SK-N-SH (cell line): ENCODE measurements around the gene TBCCD1.

Experiments
- CHD2 ChIP-seq: fragments of 150-350 bp; IDR thresholded peaks from 2 replicates; pipeline ENCODE4 v1.6.1; 2018; ENCODE audit warnings: low read length; ENCODE audit not compliant: partially characterized antibody
- EZH2phosphoT487 ChIP-seq: fragments of 200-600 bp; sonication (generic); IDR thresholded peaks from 2 replicates; pipeline ENCODE4 v1.6.1; 2017; ENCODE audit warnings: low read depth, mixed run types, mild to moderate bottlenecking, antibody characterized with exemption, moderate library complexity, borderline replicate concordance
- JUND ChIP-seq: IDR thresholded peaks from 2 replicates; pipeline ENCODE4 v1.4.0; 2012
- NFIC ChIP-seq: IDR thresholded peaks from 2 replicates; pipeline ENCODE4 v1.4.0; 2012; ENCODE audit warnings: borderline replicate concordance
- POLR2AphosphoS5 ChIP-seq: IDR thresholded peaks from 2 replicates; pipeline ENCODE4 v1.6.1; 2012; ENCODE audit warnings: low read depth, low read length
- RCOR1 ChIP-seq: fragments of 150-350 bp; IDR thresholded peaks from 2 replicates; pipeline ENCODE4 v1.6.1; 2017; ENCODE audit warnings: antibody characterized with exemption, low read length
- RXRA ChIP-seq: IDR thresholded peaks from 2 replicates; pipeline ENCODE4 v1.4.0; 2012; ENCODE audit warnings: low read depth, mild to moderate bottlenecking, borderline replicate concordance
- SMC3 ChIP-seq: IDR thresholded peaks from 2 replicates; pipeline ENCODE4 v1.6.1; 2012; ENCODE audit warnings: low read depth, low read length, improper control_type of control experiment
- TAF1 ChIP-seq: IDR thresholded peaks from 2 replicates; pipeline ENCODE4 v1.6.1; 2012; ENCODE audit warnings: low read depth, mild to moderate bottlenecking, low read length, moderate library complexity, borderline replicate concordance
- YY1 ChIP-seq: IDR thresholded peaks from 2 replicates; pipeline ENCODE4 v1.4.0; 2012; ENCODE audit warnings: low read depth, mild to moderate bottlenecking
- TF ChIP-seq, protein P1 (sequence below): fragments of 200-600 bp; sonication (generic); IDR thresholded peaks from 2 replicates; pipeline ENCODE4 v1.6.1; 2017; ENCODE audit warnings: antibody characterized with exemption, mild to moderate bottlenecking, moderate library complexity
- TF ChIP-seq, protein P2 (sequence below): IDR thresholded peaks from 2 replicates; pipeline ENCODE4 v1.6.1; 2012; ENCODE audit warnings: mild to moderate bottlenecking, low read depth, low read length, moderate library complexity

DNA sequence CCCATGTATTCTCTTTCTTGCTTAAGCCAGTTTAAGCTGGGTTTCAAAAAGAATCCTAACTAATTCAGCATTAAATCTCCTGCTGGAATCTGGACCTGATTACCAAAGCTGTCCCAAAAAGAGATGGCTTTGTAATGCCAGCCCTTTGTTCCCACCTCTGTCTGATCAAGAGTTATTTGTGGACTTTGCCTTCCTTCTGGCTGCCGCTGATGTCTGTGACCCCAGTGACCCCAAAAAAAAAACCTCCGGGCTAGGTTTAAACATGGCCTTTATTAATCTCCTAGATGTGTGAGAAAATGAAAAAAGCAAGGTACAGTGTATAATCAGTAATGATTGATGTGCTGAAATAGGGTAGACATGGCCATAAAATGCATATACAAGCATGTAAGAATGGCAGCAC lies 43.7 kb downstream of the TBCCD1 start:
- TF ChIP-seq, protein P1, sequence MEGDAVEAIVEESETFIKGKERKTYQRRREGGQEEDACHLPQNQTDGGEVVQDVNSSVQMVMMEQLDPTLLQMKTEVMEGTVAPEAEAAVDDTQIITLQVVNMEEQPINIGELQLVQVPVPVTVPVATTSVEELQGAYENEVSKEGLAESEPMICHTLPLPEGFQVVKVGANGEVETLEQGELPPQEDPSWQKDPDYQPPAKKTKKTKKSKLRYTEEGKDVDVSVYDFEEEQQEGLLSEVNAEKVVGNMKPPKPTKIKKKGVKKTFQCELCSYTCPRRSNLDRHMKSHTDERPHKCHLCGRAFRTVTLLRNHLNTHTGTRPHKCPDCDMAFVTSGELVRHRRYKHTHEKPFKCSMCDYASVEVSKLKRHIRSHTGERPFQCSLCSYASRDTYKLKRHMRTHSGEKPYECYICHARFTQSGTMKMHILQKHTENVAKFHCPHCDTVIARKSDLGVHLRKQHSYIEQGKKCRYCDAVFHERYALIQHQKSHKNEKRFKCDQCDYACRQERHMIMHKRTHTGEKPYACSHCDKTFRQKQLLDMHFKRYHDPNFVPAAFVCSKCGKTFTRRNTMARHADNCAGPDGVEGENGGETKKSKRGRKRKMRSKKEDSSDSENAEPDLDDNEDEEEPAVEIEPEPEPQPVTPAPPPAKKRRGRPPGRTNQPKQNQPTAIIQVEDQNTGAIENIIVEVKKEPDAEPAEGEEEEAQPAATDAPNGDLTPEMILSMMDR, result no peak
- TF ChIP-seq EZH2phosphoT487, result no peak
- no peak for TF ChIP-seq SMC3
- no peak for TF ChIP-seq YY1
- TF ChIP-seq RXRA, result no peak
- no peak for TF ChIP-seq POLR2AphosphoS5
- TF ChIP-seq, protein P2, sequence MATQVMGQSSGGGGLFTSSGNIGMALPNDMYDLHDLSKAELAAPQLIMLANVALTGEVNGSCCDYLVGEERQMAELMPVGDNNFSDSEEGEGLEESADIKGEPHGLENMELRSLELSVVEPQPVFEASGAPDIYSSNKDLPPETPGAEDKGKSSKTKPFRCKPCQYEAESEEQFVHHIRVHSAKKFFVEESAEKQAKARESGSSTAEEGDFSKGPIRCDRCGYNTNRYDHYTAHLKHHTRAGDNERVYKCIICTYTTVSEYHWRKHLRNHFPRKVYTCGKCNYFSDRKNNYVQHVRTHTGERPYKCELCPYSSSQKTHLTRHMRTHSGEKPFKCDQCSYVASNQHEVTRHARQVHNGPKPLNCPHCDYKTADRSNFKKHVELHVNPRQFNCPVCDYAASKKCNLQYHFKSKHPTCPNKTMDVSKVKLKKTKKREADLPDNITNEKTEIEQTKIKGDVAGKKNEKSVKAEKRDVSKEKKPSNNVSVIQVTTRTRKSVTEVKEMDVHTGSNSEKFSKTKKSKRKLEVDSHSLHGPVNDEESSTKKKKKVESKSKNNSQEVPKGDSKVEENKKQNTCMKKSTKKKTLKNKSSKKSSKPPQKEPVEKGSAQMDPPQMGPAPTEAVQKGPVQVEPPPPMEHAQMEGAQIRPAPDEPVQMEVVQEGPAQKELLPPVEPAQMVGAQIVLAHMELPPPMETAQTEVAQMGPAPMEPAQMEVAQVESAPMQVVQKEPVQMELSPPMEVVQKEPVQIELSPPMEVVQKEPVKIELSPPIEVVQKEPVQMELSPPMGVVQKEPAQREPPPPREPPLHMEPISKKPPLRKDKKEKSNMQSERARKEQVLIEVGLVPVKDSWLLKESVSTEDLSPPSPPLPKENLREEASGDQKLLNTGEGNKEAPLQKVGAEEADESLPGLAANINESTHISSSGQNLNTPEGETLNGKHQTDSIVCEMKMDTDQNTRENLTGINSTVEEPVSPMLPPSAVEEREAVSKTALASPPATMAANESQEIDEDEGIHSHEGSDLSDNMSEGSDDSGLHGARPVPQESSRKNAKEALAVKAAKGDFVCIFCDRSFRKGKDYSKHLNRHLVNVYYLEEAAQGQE, result no peak
- no peak for TF ChIP-seq NFIC
- no peak for TF ChIP-seq TAF1
- no peak for TF ChIP-seq JUND
- TF ChIP-seq CHD2, result no peak
- TF ChIP-seq RCOR1, result no peak
